Measurements from ENCODE around the gene CDNF. TPM values are rescaled to one million over a fixed set of nuclear protein-coding genes. Genes with fewer than 3 reads are reported as not detected.

Gene CDNF
- total RNA-seq, 1 experiment from 2014 or later, result 0.34 TPM

DNA sequence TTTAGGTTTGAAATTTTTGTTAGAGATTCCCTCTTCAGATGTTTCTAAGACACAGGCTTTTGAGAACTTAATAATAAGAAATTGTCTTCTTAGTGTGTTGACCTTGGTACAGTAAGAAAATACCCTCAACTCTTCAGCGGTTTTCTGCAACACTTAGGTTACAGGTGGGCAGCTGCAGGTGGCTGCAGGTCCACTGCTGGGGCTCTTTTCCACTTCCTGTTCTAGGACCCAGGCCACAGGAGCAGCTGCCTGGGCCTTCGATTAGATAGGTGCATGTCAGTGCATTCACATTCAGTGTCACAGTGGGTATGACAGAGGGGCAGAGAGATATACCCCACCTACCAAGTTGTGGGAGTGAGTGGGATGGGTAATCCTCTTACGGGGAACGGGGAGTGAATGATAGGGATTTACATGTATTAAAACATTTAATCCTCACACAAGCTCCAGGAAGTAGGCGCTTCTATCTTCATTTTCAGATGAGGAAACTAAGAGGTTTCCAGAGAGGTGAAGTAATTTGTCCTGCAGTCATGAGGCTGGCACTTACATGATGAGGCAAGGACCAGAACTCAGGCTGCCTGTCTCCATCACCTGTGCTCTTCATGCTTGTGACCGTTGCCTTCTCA lies 20.6 kb upstream of the CDNF start:
- POLR2A ChIA-PET (ENCODE audit: low non-redundant PET), result no interaction called here
- H3K4me3 ChIP-seq (ENCODE audit: low read depth, low read length, poor library complexity, severe bottlenecking), result no peak overlapping the region
- no peaks in the 10 kb centered on the region for H3K9me3 ChIP-seq (ENCODE audit: low read depth, low read length, poor library complexity, severe bottlenecking)
- H3K27me3 ChIP-seq (replicated peaks; ENCODE audit: insufficient read depth, low read depth, low read length, poor library complexity), result no peaks in the 10 kb centered on the region
- no peak overlapping the region for H3K27ac ChIP-seq (ENCODE audit: low read depth, low read length, poor library complexity, severe bottlenecking)
- H3K36me3 ChIP-seq (ENCODE audit: insufficient read depth, low read length, poor library complexity, severe bottlenecking), result peaks cover 10% of the 10 kb centered on the region
- peak; percentile 60 for DNase-seq (ENCODE audit: low spot score)
- BruUV-seq (replicated peaks), result no TSS peak
- intact Hi-C loops (cut with micrococcal nuclease; ENCODE audit: unreplicated experiment), result no loop called here
- H3K4me1 ChIP-seq (ENCODE audit: insufficient read depth, low read length, poor library complexity, severe bottlenecking), result peaks cover 23% of the 10 kb centered on the region
- CTCF ChIA-PET, result no interaction called here
- TF ChIP-seq EZH2 (IDR thresholded peaks at IDR 0.05; ENCODE audit: borderline replicate concordance, low read depth, low read length, poor library complexity, severe bottlenecking), result no peak
- TF ChIP-seq, protein P1, sequence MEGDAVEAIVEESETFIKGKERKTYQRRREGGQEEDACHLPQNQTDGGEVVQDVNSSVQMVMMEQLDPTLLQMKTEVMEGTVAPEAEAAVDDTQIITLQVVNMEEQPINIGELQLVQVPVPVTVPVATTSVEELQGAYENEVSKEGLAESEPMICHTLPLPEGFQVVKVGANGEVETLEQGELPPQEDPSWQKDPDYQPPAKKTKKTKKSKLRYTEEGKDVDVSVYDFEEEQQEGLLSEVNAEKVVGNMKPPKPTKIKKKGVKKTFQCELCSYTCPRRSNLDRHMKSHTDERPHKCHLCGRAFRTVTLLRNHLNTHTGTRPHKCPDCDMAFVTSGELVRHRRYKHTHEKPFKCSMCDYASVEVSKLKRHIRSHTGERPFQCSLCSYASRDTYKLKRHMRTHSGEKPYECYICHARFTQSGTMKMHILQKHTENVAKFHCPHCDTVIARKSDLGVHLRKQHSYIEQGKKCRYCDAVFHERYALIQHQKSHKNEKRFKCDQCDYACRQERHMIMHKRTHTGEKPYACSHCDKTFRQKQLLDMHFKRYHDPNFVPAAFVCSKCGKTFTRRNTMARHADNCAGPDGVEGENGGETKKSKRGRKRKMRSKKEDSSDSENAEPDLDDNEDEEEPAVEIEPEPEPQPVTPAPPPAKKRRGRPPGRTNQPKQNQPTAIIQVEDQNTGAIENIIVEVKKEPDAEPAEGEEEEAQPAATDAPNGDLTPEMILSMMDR (conservative IDR thresholded peaks at IDR 0.05; ENCODE audit: low read depth, low read length), result no peak

DNA sequence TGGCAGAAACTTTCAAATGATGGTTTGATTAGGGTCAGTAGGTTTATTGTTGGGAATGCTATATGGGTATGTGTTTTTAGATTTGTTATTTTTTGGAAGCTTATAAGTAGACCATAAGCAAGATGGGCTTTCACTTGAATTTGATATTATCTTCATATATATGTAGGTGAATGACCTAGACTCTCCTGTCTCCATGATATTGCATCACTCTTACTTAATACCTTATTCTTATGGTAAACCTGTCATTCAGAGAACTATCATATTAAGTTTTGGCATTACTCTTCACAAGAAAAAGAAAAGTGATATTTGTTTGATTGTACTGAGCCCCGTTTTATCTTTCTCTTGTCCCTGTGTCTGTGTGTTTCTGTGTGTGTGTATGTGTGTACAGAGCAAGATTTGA lies 17.6 kb upstream of the CDNF start:
- intact Hi-C loops (cut with micrococcal nuclease; ENCODE audit: unreplicated experiment), result no loop called here
- H3K27ac ChIP-seq (ENCODE audit: low read depth, low read length, poor library complexity, severe bottlenecking), result no peak overlapping the region
- H3K27me3 ChIP-seq (replicated peaks; ENCODE audit: insufficient read depth, low read depth, low read length, poor library complexity), result no peaks in the 10 kb centered on the region
- peaks cover 25% of the 10 kb centered on the region for H3K36me3 ChIP-seq (ENCODE audit: insufficient read depth, low read length, poor library complexity, severe bottlenecking)
- TF ChIP-seq EZH2 (IDR thresholded peaks at IDR 0.05; ENCODE audit: borderline replicate concordance, low read depth, low read length, poor library complexity, severe bottlenecking), result no peak
- TF ChIP-seq, protein P1 (conservative IDR thresholded peaks at IDR 0.05; ENCODE audit: low read depth, low read length), result no peak
- ChIA-PET POLR2A (ENCODE audit: low non-redundant PET) (no interaction called here), CTCF (no interaction called here)
- BruUV-seq (replicated peaks), result no TSS peak
- DNase-seq (ENCODE audit: low spot score), result no peak
- no peak overlapping the region for H3K4me3 ChIP-seq (ENCODE audit: low read depth, low read length, poor library complexity, severe bottlenecking)
- peaks cover 23% of the 10 kb centered on the region for H3K4me1 ChIP-seq (ENCODE audit: insufficient read depth, low read length, poor library complexity, severe bottlenecking)
- H3K9me3 ChIP-seq (ENCODE audit: low read depth, low read length, poor library complexity, severe bottlenecking), result no peaks in the 10 kb centered on the region

DNA sequence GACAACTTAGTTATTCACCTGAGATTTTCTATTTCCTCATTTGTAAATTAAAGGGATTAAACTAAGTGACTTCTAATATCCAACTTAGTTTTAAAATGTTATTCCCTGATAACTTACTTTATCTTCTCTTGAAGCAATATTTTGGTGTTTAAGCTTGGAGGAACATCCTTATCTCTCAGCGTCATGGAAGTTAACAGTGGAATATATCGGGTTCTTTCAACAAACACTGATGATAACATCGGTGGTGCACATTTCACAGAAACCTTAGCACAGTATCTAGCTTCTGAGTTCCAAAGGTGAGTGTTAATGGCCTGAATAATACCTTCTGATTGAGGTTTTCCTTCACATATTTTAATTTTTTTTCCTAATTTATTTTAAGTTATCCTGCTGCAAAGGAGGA lies 14.4 kb upstream of the CDNF start:
- Histone ChIP-seq H3K27ac (ENCODE audit: low read depth, low read length, poor library complexity, severe bottlenecking) (no peak overlapping the region), H3K27me3 (replicated peaks; ENCODE audit: insufficient read depth, low read depth, low read length, poor library complexity) (no peaks in the 10 kb centered on the region), H3K4me1 (ENCODE audit: insufficient read depth, low read length, poor library complexity, severe bottlenecking) (no peaks in the 10 kb centered on the region), H3K4me3 (ENCODE audit: low read depth, low read length, poor library complexity, severe bottlenecking) (no peak overlapping the region), H3K36me3 (ENCODE audit: insufficient read depth, low read length, poor library complexity, severe bottlenecking) (peaks cover 29% of the 10 kb centered on the region), H3K9me3 (ENCODE audit: low read depth, low read length, poor library complexity, severe bottlenecking) (no peaks in the 10 kb centered on the region)
- POLR2A ChIA-PET (ENCODE audit: low non-redundant PET), result no interaction called here
- BruUV-seq (replicated peaks), result no TSS peak
- no peak for DNase-seq (ENCODE audit: low spot score)
- CTCF ChIA-PET, result no interaction called here
- intact Hi-C loops (cut with micrococcal nuclease; ENCODE audit: unreplicated experiment), result no loop called here
- TF ChIP-seq EZH2 (IDR thresholded peaks at IDR 0.05; ENCODE audit: borderline replicate concordance, low read depth, low read length, poor library complexity, severe bottlenecking), result no peak
- TF ChIP-seq, protein P1 (conservative IDR thresholded peaks at IDR 0.05; ENCODE audit: low read depth, low read length), result no peak

All from A673 (cell line).